Hepatic stellate cell (primary cell): Measurements from ENCODE around the gene MIX23.
A peak's percentile ranks its signal among the peaks of the same experiment; 100 is the strongest.

ENCODE experiments used
- DNase-seq: peaks from one replicate; pipeline ENCODE4 v3.0.0; 2011; ENCODE audit warnings: low spot score

MIX23 gene

DNA sequence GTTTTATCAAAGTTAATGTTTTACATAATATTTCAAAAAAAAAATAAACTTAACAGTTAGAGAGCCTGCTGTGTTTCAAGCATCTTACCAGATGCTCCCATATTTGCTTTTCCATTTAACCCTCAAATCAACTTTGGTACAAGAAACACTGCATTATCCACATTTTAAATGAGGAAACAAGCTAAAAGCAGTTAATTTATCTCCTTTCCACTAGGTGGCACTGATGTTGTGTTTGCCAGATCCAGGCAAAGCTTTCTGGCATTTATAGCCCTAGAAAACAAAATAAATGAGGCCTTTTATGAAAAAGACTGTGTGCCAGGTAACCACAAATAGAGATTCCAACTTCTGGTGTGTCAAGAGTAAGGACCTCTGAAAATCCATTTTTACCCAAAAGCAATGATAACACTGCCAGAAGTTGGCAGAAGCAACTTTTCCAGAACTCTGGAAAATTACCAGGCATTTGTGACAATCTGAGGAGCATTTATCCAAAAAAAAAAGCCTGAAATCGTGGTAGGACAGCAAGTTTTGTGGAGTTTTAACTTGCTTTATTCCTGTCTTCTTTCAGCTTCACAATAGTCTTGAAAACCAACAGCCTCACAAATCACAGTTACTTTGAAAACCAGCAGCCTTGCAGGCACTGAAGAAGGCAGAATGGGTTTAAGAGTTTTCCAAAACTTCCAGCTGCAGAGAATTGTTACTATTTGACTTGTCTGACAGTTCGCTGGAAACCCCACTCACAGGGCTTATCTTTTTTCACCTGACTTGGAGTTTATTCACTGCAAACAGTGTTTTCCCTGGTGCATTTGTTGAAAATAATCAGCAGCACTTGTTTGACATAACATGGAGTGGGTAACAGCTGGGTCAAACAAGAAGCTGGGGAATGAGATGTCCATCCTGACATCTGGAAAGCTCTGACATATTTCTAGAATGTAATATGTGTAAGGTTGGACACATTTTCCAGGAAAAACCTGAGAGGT lies 10.1 kb upstream of the MIX23 start:
- DNase-seq = peak; percentile 21

DNA sequence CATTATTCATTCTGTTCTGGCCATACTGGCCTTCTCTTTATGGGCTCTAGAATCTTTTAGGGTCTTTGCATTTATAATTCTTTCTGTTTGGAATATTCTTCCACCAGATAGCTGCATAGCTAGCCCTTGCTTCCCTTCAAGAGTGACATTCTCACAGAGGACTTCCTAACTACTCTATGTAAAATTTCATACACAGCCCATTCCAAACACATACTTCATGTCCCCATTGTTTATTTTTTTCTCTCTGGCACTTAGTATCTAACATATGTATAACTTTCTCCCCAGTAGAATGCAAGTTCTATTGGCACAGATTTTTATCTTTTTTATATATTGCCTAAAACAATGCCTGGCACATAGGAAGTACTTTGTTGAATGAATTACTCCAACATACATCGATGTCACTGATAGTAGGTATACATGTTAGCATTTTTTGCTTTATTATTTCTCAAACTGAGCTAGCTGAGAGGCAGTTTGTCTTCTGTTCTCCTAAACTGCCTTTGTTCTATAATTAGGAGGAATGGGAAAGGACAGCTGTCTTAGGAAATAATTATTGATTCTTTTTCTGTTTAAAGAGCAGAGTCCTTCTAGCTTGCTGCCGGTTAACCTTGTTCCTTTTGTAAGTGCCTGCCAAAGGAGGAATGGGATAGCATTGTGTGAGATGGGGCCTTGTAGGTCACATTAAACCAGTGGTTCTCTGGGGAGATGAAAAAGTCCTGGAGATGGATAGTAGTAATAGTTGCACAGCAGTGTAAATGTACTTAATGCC lies 8.8 kb upstream of the MIX23 start:
- no peak for DNase-seq

DNA sequence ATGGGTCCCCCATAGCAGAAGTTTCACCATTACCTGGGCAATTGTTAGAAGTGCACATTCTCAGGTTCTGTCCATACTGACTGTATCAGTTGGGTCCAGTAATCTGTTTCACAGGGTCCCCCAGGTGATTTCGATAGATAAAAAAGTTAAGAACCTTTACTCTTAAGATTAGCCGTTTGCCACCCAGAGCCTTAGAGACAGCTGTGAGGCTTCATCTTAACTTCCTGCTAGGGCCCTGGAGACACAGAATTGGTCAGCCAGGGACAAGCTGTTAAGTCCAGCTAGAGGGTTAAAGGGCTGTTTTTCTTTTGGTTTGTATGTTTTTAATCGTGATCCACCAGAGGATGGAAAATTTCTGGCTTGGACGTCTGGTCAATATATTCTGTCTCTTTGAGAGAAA lies 7.6 kb upstream of the MIX23 start:
- peak; percentile 48 for DNase-seq

DNA sequence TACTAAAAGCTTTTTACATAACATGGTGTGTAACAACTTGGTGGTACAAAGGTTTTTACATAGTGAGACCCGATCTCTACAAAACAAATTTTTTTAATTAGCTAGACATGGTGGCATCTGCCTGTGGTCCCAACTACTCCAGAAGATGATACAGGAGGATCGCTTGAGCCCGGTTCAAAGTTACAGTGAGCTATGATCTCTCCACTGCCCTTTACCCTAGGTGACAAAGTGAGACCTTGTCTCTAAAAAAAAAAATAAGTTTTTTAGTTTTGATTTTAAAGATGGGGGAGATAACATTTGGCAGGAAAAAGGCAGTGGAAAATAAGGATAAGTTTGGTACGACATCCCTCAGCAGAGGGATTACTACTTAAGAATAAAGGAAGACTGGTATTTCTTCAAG lies 6.9 kb upstream of the MIX23 start:
- DNase-seq = no peak

DNA sequence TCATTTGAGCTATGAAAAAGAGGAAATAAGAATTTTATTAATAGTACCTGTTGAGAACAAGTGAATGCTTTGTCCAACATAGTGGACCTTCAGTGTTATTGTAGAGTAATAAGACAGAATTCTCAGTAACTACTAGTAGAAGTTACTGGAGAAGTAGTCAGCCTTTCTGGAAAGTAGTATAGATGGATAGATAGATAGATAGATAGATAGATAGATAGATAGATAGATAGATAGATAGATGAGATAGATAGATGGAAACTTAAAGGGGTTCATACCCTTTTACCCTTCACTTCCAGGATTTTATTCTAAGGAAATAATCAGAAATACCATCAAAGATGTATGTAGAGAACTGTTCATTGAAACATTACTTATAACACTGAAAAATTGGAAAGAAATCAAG lies 6.2 kb upstream of the MIX23 start:
- no peak for DNase-seq

DNA sequence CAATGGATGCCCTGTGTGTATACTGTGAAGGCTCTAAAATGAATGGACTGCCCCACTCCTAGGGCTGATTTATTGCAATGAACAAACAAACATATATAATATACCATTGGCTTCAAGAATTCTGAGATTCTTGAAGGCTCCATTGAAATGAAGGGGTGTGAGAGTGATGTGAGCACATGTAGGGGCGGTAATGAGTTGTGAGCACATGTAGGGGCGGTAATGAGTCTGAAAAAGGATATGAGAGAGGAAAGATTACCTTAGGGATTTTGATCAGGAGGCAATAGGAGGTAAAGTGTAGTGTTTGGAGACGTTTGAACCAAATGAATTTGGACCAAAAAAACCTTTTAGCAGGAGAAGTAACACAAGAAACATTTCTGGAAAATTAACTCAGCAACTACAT lies 4.7 kb upstream of the MIX23 start:
- no peak for DNase-seq

DNA sequence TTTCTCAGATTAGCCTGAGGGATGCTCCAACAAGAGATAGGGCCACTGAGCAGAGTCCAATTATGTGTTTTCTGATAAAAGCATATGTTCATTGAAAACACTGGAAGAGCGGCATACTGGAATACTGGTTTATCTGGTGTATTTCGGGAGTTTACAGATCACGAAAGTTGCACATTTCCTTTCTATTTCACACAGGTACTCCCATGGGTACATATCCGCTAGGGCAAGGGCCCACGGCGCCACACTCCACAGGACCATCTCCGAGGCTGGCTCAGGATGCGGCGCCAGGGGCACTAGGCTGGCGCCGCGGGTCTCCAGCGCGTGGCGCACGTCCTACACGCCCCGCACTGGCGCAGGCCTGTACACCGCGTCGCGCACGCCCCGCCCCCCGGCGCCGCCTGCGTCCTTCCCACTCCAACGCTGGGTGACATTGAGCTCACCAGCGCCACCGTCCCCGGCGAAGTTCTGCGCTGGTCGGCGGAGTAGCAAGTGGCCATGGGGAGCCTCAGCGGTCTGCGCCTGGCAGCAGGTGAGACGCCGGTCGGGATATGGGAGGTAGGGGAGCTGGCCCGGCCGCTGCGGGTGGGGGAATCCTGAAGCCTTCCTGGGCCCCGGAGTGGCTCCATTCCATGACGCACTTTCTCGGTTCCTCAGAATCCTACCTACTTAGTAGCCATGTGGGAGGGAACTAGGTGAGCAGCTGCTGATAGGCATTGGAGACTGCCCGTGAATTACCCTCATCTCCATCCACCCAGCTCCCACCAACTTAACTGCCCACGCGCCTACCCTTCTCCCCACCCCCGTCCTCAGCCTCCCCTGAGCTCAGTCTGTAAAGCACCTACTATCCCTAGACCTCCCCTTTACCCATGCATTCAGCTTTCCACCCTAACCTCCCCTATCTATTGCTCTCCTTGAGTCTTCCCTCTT lies 1.0 kb upstream of the MIX23 start, which contains the start of gene FAM162A:
FAM162A (plus strand) TSS at position 412 of the 927 bp plus-strand sequence; CDS start at position 496, 84 bp downstream.
- peak; percentile 85 for DNase-seq

DNA sequence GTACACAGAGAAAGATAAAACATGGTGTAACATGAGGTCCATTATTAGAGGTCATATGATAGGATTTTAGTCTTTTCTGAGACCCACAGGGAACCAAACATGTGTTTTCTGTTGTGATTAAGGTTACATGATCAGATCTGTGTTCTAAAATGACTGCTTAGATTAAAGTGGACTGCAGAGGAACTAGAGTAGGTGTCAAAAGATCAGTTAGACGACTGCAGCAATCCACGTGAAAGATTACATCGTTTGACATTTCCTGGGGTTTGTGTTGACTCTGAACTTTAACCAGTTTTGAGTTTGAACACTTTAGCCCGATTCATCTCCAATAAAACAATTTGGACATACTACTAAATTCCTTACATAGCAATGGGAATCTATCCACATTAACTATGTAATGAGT lies 5.1 kb downstream of the MIX23 start:
- DNase-seq = no peak

DNA sequence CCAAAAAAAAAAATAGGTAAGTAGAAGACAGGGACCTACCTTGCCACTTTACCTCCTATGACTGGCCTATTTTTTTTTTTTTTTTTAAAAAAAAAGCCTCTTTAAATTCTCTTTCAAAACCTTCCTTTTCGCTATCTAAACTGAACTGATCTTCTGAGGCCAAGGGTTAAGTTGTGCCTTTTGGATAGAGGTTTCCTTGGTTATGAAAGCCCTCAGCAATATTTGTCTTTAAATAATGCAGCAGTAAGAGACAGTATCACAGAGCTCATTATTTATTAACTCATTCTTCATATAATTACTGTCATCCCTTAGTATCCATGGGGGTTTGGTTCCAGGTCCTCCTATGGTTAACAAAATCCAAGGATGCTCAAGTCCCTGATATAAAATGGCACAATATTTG lies 9.0 kb downstream of the MIX23 start:
- DNase-seq = no peak

DNA sequence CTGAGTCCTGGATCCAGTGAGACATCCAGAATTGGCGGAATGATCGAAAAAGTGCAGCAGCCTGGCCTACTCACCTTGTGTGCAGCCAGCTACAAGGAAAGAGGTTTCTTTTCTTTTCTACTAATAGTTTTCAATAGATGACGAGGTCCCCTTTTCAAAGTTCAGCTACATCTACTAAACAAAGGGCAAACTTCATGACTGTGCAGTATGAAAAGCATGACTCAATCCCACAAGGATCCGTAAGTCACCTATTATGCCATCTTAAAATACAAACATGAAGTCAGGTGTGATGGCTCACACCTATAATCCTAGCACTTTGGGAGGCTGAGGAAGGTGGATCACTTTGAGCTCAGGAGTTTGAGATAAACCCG lies 16.7 kb downstream of the MIX23 start:
- DNase-seq = no peak

DNA sequence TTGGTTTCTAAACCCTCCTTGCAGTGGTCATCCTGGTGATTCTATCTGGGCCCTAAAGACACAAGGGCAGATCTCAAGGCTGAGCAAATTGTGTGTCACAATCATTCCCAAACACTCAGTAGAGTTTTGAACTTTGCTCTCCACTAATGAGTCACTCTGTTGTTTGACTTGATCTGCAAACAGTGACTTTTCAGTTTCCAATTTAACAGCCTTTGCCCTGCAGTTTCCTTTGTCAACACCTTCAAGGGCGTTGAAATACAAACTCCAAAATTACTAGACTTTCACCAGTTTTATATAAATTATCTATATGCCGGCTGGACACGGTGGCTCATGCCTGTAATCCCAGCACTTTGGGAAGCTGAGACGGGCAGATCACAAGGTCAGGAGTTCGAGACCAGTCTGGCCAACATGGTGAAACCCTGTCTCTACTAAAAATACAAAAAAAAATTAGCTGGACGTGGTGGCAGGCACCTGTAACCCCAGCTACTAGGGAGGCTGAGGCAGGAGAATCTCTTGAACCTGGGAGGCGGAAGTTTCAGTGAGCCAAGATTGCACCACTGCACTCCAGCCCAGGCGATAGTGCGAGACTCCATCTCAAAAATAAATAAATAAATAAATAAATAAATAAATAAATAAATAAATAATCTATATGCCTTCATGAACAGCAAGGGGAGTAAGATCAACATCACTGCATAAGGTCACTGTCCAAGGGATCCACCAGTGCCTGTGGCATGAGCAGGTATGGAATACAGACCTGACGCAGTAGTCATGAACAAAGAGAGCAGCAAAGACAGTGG lies 17.3 kb downstream of the MIX23 start:
- peak; percentile 5 for DNase-seq

DNA sequence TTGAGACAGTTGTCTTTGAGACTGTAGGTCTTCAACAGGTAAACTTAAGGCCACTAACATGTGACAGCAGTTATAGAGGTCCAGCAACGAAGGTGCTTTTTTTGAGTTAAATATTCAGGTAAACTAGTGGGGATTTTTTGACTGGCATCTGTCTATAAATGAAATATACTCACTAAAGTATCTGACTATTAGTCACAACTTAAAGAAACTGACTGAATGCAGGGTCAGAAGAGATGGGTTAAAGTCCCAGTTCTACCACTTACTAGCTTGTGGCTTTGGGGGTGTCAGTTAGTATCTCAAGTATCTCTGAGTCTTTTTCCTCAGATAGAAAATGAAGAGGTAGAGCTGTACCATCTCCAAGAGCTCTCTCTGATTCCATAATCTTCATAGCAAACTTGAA lies 18.0 kb downstream of the MIX23 start:
- DNase-seq = no peak

DNA sequence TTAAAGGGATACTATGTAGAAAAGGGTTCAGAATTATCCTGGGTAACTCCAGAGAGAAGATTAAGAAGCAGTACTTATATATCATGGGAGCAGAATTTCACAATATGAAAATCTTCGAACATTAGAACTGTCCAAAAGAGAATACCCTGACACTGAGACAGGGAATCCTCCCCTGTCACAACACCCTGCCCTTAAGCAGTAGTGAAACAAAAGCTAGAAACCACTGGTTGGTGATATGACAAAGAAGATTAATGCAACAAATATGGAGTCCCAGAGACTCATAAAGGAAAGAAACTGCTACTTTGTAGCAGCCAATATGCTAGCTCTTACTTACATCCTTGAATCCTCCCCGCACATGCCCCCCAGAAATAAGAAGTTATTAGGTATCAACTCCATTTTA lies 18.5 kb downstream of the MIX23 start:
- no peak for DNase-seq

DNA sequence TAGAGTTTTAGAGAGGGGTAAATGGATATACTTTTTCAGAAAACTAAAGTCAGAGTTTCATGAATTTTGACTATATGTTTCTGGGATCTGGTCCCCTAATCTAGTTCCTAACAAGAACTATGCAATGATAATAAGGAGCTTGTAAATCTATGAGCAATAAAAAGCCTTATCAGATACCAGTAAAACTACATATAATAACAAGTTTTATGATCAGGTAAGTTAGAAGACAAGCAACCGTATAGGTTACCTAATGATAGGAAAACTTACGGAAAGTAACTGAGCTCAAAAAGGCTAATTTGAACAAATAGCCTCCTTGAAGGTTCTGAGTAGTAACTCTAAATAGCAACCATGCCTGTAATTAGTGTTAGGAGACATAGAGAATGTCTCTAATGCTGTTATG lies 21.0 kb downstream of the MIX23 start:
- DNase-seq = no peak

DNA sequence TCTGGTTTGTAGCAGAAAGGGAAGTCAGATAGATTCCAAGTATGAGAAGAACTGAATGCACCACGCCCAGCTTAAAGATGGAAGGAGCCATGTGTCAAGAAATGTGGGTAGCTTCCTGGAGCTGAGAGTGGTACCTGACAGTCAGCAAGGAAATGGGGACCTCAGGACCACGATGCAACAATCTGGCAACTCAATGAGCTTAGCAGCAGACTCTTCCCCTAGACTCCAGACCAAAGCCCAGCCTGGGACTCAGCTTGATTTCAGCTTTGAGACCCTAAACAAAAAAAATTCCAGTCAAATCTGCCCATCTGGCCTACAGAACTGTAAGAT lies 24.4 kb downstream of the MIX23 start:
- no peak for DNase-seq

DNA sequence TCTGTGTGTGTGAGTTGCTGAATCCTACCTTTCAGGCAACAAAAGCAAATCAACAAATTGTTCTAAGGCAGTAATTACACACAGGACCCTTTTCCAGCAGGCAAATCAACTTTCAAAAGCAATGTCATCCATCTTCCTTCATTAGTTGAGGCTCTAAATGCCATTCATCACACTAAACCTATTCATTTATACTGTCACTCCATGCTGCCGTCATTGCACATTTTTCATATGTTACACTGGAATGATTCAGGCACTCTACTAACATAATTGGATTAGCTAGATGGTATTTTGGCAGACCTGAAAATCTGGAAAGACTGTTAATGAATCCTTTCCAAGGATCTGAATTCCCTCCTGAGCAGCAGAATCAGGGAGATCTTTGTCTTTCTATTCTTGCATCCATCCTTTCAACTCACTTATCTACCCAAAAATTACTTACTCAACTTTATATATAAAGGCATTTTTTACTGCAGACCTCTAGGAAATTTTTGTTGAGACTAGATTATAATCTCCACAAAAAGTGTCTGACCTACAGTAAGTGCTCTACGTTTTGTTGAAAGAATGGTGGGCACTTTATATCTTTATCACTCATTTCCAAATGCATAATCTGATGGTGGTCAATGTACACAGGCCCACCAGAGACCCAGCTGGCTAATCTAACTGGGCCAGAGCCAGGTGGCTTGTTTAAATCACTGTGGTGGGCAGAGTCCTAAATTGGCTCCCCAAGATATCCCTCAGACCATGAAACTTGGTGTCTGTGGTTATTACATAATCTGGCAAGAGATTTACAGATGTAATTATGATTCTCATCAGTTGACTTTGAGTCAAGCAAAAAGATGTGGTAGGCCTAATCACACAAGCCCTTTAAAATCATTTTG lies 25.0 kb downstream of the MIX23 start:
- DNase-seq = no peak

DNA sequence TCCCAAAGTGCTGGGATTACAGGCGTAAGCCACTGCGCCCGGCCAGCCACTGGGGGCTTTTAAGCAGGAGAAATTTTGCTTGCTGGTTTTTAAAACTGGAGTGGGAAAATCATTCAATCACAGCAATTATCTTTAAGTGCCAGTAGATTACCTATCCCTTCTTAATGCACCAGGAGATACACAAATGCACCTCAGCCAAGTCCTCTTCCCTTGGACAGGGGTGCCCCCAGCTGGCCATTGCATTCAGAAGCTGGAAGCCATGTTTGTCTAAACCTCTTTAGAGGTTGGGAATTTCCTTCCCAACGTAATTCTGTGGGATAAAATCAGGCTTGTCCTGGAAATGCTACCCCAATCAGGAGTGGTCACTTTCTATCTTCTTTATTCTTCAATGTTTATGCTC lies 26.6 kb downstream of the MIX23 start:
- DNase-seq = no peak

DNA sequence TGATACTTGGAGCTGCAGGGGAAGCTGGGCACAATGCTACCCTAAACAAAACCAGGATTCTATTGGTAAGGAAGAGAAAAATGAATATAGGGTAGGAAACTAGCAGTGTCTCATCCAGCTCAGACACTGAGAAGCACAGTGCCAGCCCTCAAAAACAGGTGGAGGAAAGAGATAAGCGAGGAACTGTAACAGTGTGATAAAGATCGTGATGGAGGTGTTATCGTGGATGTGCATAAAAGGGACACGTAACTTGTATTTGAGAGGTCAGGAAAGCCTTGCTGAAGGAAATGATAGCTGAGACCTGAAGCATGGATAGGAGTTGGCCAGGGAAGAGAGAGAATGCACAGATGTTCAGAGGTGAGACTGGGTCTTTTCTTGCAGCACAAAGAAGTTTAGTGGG lies 27.4 kb downstream of the MIX23 start:
- DNase-seq = no peak

DNA sequence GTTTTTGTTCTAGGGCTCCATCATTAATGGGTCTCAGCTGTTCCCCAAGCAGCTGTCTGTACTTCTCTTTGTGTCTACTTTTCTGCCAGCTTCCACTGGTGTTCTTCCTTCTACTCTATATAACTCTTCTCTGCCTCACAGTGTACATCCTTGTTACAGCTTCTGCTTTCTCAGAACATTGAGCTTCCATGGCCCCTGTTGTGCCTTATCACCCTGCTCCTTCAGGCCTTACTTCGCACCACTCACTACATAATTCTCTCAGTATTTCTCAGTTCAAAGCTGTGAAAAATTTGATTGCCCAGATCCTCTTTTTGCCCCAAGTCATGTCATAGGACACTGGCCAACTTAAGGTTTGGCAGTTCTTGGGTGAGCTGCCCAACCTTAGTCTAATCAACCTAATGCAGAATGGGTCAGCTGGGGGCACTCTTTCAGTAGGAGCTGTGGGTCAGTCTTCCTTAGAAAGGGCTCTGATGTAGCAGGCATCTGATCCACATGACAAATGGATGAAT lies 29.1 kb downstream of the MIX23 start:
- no peak for DNase-seq

DNA sequence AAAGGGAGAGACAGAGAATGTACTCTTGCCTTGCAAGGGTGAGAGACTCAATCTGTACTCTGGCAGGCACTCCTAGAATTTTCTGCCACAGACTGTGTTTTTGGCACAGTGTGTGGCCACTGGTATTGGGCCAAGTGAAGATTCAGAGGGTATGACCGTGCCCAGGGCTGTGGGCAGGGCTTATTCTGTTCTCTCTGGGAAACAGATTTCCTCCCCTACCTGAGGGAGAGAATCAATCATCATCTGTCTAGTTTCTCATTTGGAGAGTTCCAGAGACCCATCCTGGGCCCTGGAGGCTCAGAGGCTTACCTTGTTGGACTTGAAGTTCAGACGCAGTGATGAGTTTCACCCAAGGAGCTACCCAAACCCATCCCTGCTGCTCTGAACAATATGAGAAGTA lies 29.8 kb downstream of the MIX23 start:
- no peak for DNase-seq
